Duodenal mucosa (tissue), 2 donors: ENCODE measurements around the gene MAPK14.

Experiments
- H3K27ac ChIP-seq: one replicate; pipeline ENCODE4 v1.7.0; 2013; ENCODE audit warnings: low read depth, low read length
- H3K27me3 ChIP-seq, 2 donors: one replicate each; pipeline ENCODE4 v1.7.0; 2013; ENCODE audit warnings: low read length in 2 of 2, control low read depth in 1 of 2; ENCODE audit not compliant: insufficient read depth in 2 of 2, control insufficient read depth in 1 of 2
- H3K36me3 ChIP-seq, 2 donors: one replicate each; pipeline ENCODE4 v1.7.0; 2013; ENCODE audit warnings: low read length in 2 of 2, control low read depth in 1 of 2; ENCODE audit not compliant: insufficient read depth in 2 of 2, control insufficient read depth in 1 of 2
- H3K4me1 ChIP-seq, 2 donors: one replicate each; pipeline ENCODE4 v1.7.0; 2013; ENCODE audit warnings: low read length in 2 of 2, control low read depth in 1 of 2; ENCODE audit not compliant: insufficient read depth in 2 of 2, control insufficient read depth in 1 of 2
- H3K4me3 ChIP-seq, 2 donors: one replicate each; pipeline ENCODE4 v1.7.0; 2013; ENCODE audit warnings: low read length in 2 of 2, low read depth in 1 of 2
- H3K9ac ChIP-seq, 2 donors: one replicate each; pipeline ENCODE4 v1.7.0; 2013; ENCODE audit warnings: low read length in 2 of 2, low read depth in 1 of 2
- H3K9me3 ChIP-seq, 2 donors: one replicate each; pipeline ENCODE4 v1.7.0; 2013; ENCODE audit warnings: low read length in 2 of 2, control low read depth in 1 of 2; ENCODE audit not compliant: control insufficient read depth in 1 of 2

Gene MAPK14

DNA sequence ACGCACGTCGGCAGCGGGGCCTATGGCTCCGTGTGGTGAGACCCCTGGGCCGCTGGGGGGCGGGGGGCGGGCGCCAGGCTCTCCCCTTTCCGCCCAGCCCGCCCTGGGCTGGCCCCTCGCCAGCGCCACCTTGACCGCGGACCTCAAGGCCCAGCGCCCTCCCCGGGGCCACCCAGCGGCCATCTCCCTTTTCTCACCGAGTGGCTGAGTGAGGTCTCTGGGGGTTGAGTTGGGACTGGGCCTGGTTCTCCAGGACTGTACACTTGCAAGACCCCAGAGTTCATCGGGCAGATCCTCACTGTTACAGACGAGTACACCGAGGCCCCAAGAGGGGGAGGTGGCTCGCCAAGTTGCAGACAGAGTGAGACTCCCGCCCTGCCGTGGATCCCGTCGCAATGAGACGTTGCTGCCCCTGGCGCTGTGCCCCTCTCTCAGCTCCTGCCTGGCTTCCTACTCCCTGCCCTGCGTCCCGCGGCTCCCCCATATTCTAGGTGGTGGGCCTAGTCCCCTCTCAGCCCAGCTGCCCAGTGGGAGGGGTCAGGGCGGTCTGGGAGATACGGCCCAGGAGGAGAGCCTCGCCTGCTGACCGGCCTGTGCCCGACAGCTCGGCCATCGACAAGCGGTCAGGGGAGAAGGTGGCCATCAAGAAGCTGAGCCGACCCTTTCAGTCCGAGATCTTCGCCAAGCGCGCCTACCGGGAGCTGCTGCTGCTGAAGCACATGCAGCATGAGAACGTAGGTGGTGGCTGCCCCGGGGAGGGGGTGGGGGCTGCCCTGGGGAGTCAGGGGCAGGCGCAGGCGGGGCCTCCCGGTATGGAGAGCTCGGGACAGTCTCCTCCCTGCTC is 103.3 kb downstream of the MAPK14 start:
- Histone ChIP-seq H3K9me3 (no peaks in the 10 kb centered on the region), H3K9ac (peak overlapping the region; percentile 84 to 95), H3K27ac (peak overlapping the region; percentile 94), H3K4me3 (peak overlapping the region; percentile 78 to 91), H3K27me3 (no peaks in the 10 kb centered on the region), H3K4me1 (peaks cover 38 to 40% of the 10 kb centered on the region in 2 donors), H3K36me3 (peaks cover 11 to 25% of the 10 kb centered on the region in 2 donors)

DNA sequence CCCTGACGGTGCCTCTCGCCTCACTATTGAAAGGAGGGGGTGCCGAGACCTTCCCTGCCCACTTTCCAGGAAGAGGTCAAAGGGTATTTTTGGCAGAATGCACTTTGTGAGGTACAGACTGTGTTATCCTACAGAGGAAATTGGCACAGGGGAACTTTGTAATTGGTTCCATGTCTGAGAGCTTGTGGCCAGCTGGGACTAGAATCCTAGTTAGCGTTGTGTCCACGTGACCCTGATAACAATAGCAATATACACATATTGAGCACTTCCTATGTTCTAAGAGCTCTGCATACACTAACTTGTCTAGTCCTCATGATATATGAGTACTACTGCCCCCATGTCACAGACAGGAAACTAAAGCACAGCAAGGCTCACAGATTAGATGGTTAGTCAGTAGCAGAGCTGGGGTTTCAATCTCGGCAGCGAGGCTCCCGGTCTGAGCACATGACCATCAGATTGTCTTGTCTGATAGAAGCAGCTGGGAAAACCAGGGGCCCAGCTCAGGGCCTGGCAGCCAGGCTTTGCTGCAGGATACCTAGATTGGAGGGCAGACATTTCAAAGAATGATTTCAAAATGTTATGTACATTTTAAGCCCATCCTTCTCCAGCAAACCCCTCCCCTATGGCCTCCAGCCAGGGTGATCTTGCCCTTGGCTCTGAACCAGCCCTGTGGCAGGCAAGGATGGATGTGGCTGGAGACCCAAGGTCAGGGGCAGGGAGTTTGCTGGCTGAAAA is 104.1 kb downstream of the MAPK14 start:
- H3K4me1 ChIP-seq, result peaks cover 38% of the 10 kb centered on the region in 2 donors
- peak overlapping the region; percentile 78 to 91 for H3K4me3 ChIP-seq
- no peaks in the 10 kb centered on the region for H3K27me3 ChIP-seq
- H3K9ac ChIP-seq, result peak overlapping the region; percentile 84 to 95
- H3K9me3 ChIP-seq, result no peaks in the 10 kb centered on the region
- H3K36me3 ChIP-seq, result peaks cover 19 to 33% of the 10 kb centered on the region in 2 donors
- peak overlapping the region; percentile 94 for H3K27ac ChIP-seq

DNA sequence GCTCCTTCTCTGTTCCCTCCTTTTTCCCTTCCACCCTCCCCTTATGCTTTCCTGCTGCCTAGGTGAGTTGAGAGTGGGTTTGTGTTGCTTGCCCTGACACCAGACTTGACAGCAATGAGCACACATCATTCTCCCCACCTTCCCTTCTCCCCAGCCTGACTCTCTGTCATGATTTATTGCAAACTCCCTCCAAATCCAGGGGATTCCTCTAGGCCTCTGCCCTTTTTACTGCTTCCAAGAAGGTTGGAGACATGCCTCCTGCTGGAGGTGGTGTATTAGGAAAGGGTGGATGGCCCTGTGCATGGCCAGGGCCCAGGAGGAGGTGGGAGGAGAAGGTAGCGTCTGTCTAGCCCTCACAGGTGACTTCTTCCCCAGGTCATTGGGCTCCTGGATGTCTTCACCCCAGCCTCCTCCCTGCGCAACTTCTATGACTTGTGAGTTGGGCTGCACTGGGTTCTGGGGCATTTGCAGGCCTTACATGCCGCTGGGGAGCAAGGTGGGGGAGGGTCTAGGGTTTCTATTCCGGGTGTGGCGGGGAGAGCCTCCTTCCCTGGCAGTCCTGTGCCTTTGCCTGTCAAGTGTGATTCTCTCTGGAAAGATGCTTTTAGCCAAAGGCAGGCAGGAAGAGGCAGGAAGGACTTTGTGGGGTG is 104.8 kb downstream of the MAPK14 start:
- H3K9ac ChIP-seq, result peak overlapping the region in 1 of 2 donors; percentile 95
- H3K36me3 ChIP-seq, result peaks cover 19 to 34% of the 10 kb centered on the region in 2 donors
- H3K9me3 ChIP-seq, result no peaks in the 10 kb centered on the region
- no peaks in the 10 kb centered on the region for H3K27me3 ChIP-seq
- peak overlapping the region; percentile 94 for H3K27ac ChIP-seq
- peak overlapping the region; percentile 78 to 91 for H3K4me3 ChIP-seq
- H3K4me1 ChIP-seq, result peaks cover 31 to 32% of the 10 kb centered on the region in 2 donors

DNA sequence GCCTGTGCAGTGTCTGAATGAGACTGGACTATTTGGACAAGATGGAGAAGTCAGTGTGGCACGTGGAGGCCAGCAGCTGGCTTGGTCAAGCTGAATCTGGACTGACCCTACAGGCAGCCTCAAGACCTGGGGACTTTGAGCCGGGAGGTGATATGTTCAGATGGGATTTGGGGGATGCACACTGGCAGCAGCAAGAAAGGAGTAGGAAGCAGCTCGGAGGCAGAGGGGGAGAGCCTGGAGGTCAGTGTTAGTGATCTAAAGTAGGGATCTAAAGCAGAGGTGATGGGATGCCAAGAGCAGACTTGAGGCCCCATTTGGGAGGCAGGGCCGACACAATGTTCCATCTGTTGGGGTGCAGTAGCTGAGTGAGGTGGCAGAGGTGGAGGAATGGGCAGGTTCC is 105.5 kb downstream of the MAPK14 start:
- Histone ChIP-seq H3K27ac (no peak overlapping the region), H3K9ac (no peak overlapping the region), H3K4me3 (no peak overlapping the region), H3K27me3 (no peaks in the 10 kb centered on the region), H3K4me1 (peaks cover 26 to 30% of the 10 kb centered on the region in 2 donors), H3K36me3 (peaks cover 22 to 36% of the 10 kb centered on the region in 2 donors), H3K9me3 (no peaks in the 10 kb centered on the region)

DNA sequence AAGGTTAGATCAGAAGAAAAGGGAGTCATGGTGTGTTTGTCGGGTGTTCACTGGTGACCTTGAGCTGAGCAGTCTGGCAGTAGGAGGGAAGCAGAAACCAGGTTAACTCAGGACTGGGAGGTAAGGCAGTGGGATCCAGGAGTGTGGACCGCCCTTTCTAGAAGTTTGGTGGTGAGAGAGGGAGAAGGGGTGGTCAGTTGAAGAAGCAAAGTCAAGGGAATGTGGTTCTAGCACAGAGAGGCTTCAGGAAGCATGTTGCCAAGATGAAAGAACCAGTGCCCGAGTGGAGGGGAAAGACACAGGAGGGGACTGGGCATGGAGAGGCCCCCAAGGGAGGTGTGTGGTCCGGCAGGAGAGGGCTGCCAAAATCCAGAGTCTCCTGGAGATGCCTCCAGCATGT is 106.3 kb downstream of the MAPK14 start:
- H3K36me3 ChIP-seq, result peaks cover 30 to 44% of the 10 kb centered on the region in 2 donors
- H3K27me3 ChIP-seq, result no peaks in the 10 kb centered on the region
- no peak overlapping the region for H3K27ac ChIP-seq
- peaks cover 26 to 30% of the 10 kb centered on the region in 2 donors for H3K4me1 ChIP-seq
- no peak overlapping the region for H3K9ac ChIP-seq
- no peaks in the 10 kb centered on the region for H3K9me3 ChIP-seq
- H3K4me3 ChIP-seq, result no peak overlapping the region

DNA sequence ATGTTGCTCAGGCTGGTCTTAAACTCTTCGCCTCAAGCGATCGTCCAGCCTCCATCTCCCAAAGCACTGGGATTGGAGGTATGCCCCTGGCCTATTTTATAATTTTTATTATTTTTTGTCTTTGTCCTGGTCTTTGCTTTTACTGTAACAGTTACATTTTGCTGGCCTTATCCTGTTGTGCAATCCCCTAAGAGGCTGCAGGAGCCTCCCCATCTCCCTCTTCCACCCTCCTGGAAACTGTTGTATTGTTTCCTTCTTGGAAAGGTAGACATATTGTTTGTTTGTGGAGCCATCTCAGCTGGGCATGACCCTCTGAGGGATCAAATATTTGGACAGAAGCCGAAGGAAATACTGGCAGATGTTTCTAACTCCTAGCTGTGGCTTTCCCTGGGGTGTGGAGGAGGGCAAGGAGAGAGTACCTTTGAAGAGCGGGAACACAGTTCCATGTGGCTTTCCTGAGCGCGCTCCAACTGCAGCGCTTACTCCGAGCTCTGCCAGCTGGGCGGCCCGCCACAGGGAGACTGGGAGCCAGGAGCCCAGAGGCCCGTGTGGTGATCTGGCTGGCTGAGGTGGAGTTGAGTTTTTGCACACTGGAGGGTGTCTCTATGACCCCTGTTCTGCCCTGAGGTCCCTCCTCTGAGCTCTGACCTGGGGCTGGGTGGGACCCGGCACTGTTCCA is 107.6 kb downstream of the MAPK14 start:
- H3K9me3 ChIP-seq, result no peaks in the 10 kb centered on the region
- H3K4me1 ChIP-seq, result peaks cover 26% of the 10 kb centered on the region in 2 donors
- no peak overlapping the region for H3K4me3 ChIP-seq
- peaks cover 38 to 54% of the 10 kb centered on the region in 2 donors for H3K36me3 ChIP-seq
- H3K9ac ChIP-seq, result no peak overlapping the region
- H3K27me3 ChIP-seq, result no peaks in the 10 kb centered on the region
- no peak overlapping the region for H3K27ac ChIP-seq

DNA sequence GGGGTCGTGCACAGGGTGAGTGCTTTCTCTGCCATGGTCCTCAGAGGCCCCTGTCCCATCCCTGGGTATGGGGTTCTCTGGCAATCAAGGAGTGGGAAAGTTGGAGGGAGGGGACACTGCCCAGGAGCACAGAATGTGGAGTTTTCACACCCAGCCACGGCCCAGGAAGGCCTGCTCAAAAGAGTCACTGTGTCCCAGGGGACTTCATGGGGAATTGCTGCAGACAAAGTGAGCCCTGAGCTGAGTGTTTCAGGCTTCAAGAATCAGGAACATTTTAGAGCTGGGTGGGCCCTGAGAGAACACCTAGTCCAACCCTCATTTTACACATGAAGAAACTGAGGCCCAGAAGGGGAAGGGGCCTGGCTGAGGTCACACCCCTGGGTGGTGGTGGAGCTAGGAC is 108.4 kb downstream of the MAPK14 start:
- Histone ChIP-seq H3K4me3 (no peak overlapping the region), H3K9me3 (no peaks in the 10 kb centered on the region), H3K27ac (no peak overlapping the region), H3K4me1 (peaks cover 23 to 25% of the 10 kb centered on the region in 2 donors), H3K9ac (no peak overlapping the region), H3K36me3 (peaks cover 38 to 61% of the 10 kb centered on the region in 2 donors), H3K27me3 (no peaks in the 10 kb centered on the region)

DNA sequence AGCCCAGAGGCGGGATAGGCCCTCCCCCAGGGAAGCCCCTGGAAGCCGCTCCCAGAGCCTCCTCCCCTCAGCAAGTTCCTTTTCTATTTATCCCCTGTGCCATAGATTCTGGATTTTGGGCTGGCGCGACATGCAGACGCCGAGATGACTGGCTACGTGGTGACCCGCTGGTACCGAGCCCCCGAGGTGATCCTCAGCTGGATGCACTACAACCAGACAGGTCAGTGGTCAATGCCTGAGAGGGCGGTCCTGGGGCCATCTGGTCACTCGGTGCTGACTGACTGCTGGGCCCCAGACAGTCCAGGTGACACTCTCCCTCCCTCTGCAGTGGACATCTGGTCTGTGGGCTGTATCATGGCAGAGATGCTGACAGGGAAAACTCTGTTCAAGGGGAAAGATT is 108.9 kb downstream of the MAPK14 start:
- Histone ChIP-seq H3K9ac (no peak overlapping the region), H3K4me3 (no peak overlapping the region), H3K9me3 (no peaks in the 10 kb centered on the region), H3K36me3 (peaks cover 40 to 62% of the 10 kb centered on the region in 2 donors), H3K4me1 (peaks cover 20% of the 10 kb centered on the region in 2 donors), H3K27me3 (no peaks in the 10 kb centered on the region), H3K27ac (no peak overlapping the region)

DNA sequence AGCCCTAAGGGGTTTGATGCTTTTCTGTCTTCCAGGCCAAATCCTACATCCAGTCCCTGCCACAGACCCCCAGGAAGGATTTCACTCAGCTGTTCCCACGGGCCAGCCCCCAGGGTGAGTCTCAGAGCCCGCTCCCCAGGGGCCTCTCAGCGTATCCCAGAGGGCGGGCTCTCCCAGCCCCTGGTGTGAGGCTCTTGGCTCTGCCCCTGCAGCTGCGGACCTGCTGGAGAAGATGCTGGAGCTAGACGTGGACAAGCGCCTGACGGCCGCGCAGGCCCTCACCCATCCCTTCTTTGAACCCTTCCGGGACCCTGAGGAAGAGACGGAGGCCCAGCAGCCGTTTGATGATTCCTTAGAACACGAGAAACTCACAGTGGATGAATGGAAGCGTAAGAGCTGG is 111.1 kb downstream of the MAPK14 start:
- Histone ChIP-seq H3K36me3 (peaks cover 37 to 54% of the 10 kb centered on the region in 2 donors), H3K9ac (no peak overlapping the region), H3K27me3 (no peaks in the 10 kb centered on the region), H3K9me3 (no peaks in the 10 kb centered on the region), H3K4me1 (no peaks in the 10 kb centered on the region), H3K27ac (no peak overlapping the region), H3K4me3 (no peak overlapping the region)
